HG02870 (cell line): Measurements from ENCODE around the gene MYRF.

Source experiments
- ATAC-seq: cut with Tn5 transposase; IDR thresholded peaks from one replicate; pipeline ENCODE4 v1.9.1; 2021; ENCODE audit warnings: mild to moderate bottlenecking, moderate library complexity; ENCODE audit not compliant: unreplicated experiment

The MYRF gene

GRCh38 chr11:61738776-61739175 lies 13.7 kb upstream of the MYRF start:
- no peak for ATAC-seq

GRCh38 chr11:61739413-61739812 lies 13.0 kb upstream of the MYRF start:
- no peak for ATAC-seq

- no peak for ATAC-seq
Observed at GRCh38 chr11:61739966-61740365, 12.5 kb upstream of the MYRF start.

GRCh38 chr11:61742391-61742790 lies 10.0 kb upstream of the MYRF start:
- ATAC-seq: no peak

GRCh38 chr11:61743486-61744095 lies 8.8 kb upstream of the MYRF start:
- ATAC-seq: no peak

- ATAC-seq: no peak
Observed at GRCh38 chr11:61744181-61744580, 8.3 kb upstream of the MYRF start.

- ATAC-seq: no peak
Observed at GRCh38 chr11:61744609-61745156, 7.8 kb upstream of the MYRF start.

GRCh38 chr11:61745781-61746441 lies 6.5 kb upstream of the MYRF start:
- no peak for ATAC-seq

- ATAC-seq: no peak
Observed at GRCh38 chr11:61746442-61747191, 5.8 kb upstream of the MYRF start.

GRCh38 chr11:61747192-61747966 lies 5.1 kb upstream of the MYRF start:
- no peak for ATAC-seq

- no peak for ATAC-seq
Observed at GRCh38 chr11:61747967-61748285, 4.5 kb upstream of the MYRF start.

- no peak for ATAC-seq
Observed at GRCh38 chr11:61749591-61750217, 2.7 kb upstream of the MYRF start.

- ATAC-seq: no peak
Observed at GRCh38 chr11:61750631-61751273, 1.7 kb upstream of the MYRF start.

- no peak for ATAC-seq
Observed at GRCh38 chr11:61751384-61751783, 1.1 kb upstream of the MYRF start.

- ATAC-seq: no peak
Observed at GRCh38 chr11:61752925-61753521, 587 bp downstream of the MYRF start.

GRCh38 chr11:61753672-61754071 lies 1.2 kb downstream of the MYRF start:
- no peak for ATAC-seq

- ATAC-seq: no peak
Observed at GRCh38 chr11:61754534-61755482, 2.4 kb downstream of the MYRF start.

- no peak for ATAC-seq
Observed at GRCh38 chr11:61756147-61756451, 3.7 kb downstream of the MYRF start.
